Testis (tissue), 3 donors: ENCODE results near the gene C10orf67. TPM values are rescaled to one million over a fixed set of nuclear protein-coding genes. Genes with fewer than 3 reads are reported as not detected.

Experiments
- DNase-seq: peaks from one replicate; pipeline ENCODE4 v3.0.0-alpha.2; 2019
- H3K27ac ChIP-seq, 2 donors: fragments of 200-600 bp; sonication (generic); one replicate each; pipeline ENCODE4 v1.5.1; 2019
- H3K27me3 ChIP-seq: fragments of 200-600 bp; sonication (generic); one replicate; pipeline ENCODE4 v1.5.1; 2019
- H3K36me3 ChIP-seq: fragments of 200-600 bp; sonication (generic); one replicate; pipeline ENCODE4 v1.5.1; 2017; ENCODE audit warnings: low read depth; ENCODE audit errors: missing control alignments
- H3K4me1 ChIP-seq: fragments of 200-600 bp; sonication (generic); one replicate; pipeline ENCODE4 v1.5.1; 2019
- H3K4me3 ChIP-seq, 2 donors: fragments of 200-600 bp; sonication (generic); one replicate each; pipeline ENCODE4 v1.5.1; 2017 to 2019
- H3K9me3 ChIP-seq: fragments of 200-600 bp; sonication (generic); one replicate; pipeline ENCODE4 v1.5.1; 2017
- CTCF ChIP-seq, 3 experiments: fragments of 450-650 bp in 2 of 3; fragments of 200-600 bp in 1 of 3; sonication (generic) in 1 of 3; IDR thresholded peaks; one replicate each; pipeline ENCODE4 v1.5.1; 2016 to 2019; ENCODE audit warnings: antibody characterized with exemption in 3 of 3, mild to moderate bottlenecking in 2 of 3, moderate library complexity in 1 of 3
- POLR2A ChIP-seq: fragments of 450-650 bp; IDR thresholded peaks from one replicate; pipeline ENCODE4 v1.6.1; 2017; ENCODE audit warnings: antibody characterized with exemption, mild to moderate bottlenecking, moderate library complexity
- WGBS, 2 donors: methylation state at CpG; one replicate each; pipeline ENCODE4 v1.1.5; 2018; 5-methylcytosine and 5-hydroxymethylcytosine counted together
- intact Hi-C: fragments of 100-400 bp; cut with DNase I; formaldehyde crosslinking; loops from one replicate; pipeline ENCODE4 v1.15.1; 2023; ENCODE audit warnings: low total_unique reads
- microRNA counts, 2 donors: library from miRNA; unstranded; fragments of <30 nt; microRNA quantifications; one replicate each; lab custom pipeline; 2016
- microRNA-seq, 2 donors: library from miRNA; unstranded; fragments of <30 nt; microRNA quantifications; one replicate each; pipeline ENCODE4, GENCODE V29; 2016; ENCODE audit warnings: borderline number of aligned reads in 2 of 2, borderline replicate concordance in 1 of 2
- polyA plus RNA-seq: library from polyadenylated mRNA; stranded (reverse); fragments of 350-450 nt; fragmentation: Illumina TruSeq; extraction: RNeasy Lipid Tissue Mini Kit (QIAGEN cat#74804); gene quantifications from one replicate; pipeline ENCODE4 v1.2.3, GENCODE V29; 2014; ENCODE audit warnings: low read depth, low replicate concordance; ENCODE audit not compliant: insufficient read depth
- small RNA-seq, 2 donors: library from RNA; depleted of rRNA; stranded (forward); fragments of <200 nt; gene quantifications; one replicate each; pipeline ENCODE3, GENCODE V24; 2016
- total RNA-seq, 2 donors: library from RNA; depleted of rRNA; stranded (reverse); fragments of >200 nt; gene quantifications; one replicate each; pipeline ENCODE4 v1.2.3, GENCODE V29; 2016

C10orf67 gene
- total and polyA plus RNA-seq, 3 donors from 2014 or later: 3.0 to 11.1 (median 7.1) TPM

GRCh38 chr10:23155169-23155568 lies 189.4 kb downstream of the C10orf67 start:
- Histone ChIP-seq H3K27ac (no peak overlapping the region), H3K4me3 (no peak overlapping the region), H3K9me3 (no peaks in the 10 kb centered on the region), H3K4me1 (no peaks in the 10 kb centered on the region), H3K27me3 (no peaks in the 10 kb centered on the region), H3K36me3 (no peaks in the 10 kb centered on the region)
- WGBS, 2 donors: 83 to 88% methylated on average over 7 of the region's 7 CpGs
- DNase-seq: no peak
- TF ChIP-seq CTCF (IDR thresholded peaks at IDR 0.05) (no peak), POLR2A (no peak)
- intact Hi-C loops: no loop called here

MicroRNA genes within 50 kb of the gene (microRNA counts, 767-probe panel; counts per million panel counts)
- 0 to 152 counts per million in 2 donors for microRNA hsa-miR-1254 (lab: Ali Mortazavi, UCI)

Small RNA genes within 50 kb of the gene (microRNA-seq; reads per million reads assigned to microRNA genes)
- gene MIR1254-2: 0 reads per million in 2 donors

Small RNA genes within 50 kb of the gene (small RNA-seq; reads per million reads assigned to genes)
- gene MIR1254-2 (0 reads per million in 2 donors), gene RF00561 (0 reads per million in 2 donors)

Other genes starting within 250 kb of the C10orf67 start
- 10 to 100 TPM; 15.7 to 16.0 TPM for gene MSRB2, start 249.2 kb downstream of the C10orf67 start, total RNA-seq
- gene MSRB2, start 249.2 kb downstream of the C10orf67 start, polyA plus RNA-seq: 14.2 TPM
- gene PTF1A, start 152.5 kb downstream of the C10orf67 start, total RNA-seq: 1 to 10 TPM; 5.0 to 5.1 TPM
- gene PTF1A, start 152.5 kb downstream of the C10orf67 start, polyA plus RNA-seq: 4.9 TPM
- 10 to 100 TPM; 17.8 to 19.0 TPM for gene OTUD1, start 94.3 kb upstream of the C10orf67 start, total RNA-seq
- gene OTUD1, start 94.3 kb upstream of the C10orf67 start, polyA plus RNA-seq: 15.9 TPM